ENCODE results near the gene LDAH. TPM values are rescaled to one million over a fixed set of nuclear protein-coding genes. Genes with fewer than 3 reads are reported as not detected.

Gene LDAH
- total RNA-seq, 2 donors from 2014 or later = 31.0 to 37.1 TPM

DNA sequence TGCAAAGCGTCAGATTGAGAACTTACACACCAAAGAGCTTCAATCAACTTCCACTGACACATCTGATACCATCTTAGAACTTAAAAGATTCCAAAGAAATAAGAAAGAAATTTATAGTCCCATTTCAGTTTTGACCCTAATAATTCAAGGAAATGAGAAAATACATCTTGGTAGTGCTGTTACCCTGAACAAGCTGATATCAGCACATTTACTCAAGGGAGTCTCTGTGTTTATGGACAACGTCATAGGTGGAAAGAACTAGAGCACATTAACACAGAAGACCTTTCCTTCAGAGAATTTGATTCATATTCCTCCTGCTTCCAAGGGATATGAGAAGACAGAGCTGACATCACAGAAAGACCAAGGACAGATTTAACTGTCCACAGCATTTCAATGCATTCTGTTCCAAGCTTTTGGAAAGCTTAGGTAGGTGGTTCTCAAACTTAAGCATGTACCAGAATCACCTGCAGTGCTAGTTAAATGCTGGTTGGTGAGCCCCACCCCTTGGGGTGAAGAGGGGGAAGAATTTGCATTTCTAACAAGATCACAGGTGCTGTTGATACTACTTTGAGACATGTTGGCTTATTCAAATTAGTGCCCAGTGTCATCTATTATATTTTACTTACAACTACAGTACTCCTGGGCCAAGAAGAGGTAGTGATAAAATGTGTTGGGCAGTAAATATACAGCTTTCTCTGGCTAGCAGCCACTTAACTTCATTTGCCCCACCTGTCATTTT lies 59.8 kb downstream of the LDAH start:
- Mint-ChIP-seq H3K9me3 (no peaks in the 10 kb centered on the region), H3K4me3 (no peak overlapping the region), H3K27ac (no peak overlapping the region), H3K27me3 (no peaks in the 10 kb centered on the region), H3K4me1 (ENCODE audit: low read depth in 2 of 2) (peaks cover 0 to 5% of the 10 kb centered on the region in 2 donors), H3K36me3 (no peaks in the 10 kb centered on the region)
- DNase-seq (ENCODE audit: low spot score) = no peak
- no peak for ATAC-seq

DNA sequence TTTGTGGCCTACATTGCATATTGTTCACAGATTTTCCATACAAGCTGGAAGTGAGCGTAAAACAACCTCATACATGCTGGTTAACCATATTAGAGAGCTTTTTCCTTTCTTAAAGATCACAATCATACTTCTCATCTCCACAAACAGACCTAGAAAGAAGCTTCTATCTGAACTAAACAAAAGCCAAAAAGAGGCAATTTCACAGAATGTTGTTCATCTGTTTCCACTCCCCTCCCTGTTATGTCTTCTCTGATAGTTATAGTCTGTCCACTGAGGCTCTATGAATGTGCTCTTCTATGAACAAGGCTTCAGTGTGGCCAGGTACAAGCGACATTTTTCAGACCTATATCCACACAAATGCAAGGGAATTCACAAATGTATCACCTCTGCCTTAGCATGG lies 63.4 kb downstream of the LDAH start:
- peaks cover 5% of the 10 kb centered on the region in 2 donors for H3K4me1 Mint-ChIP-seq (ENCODE audit: low read depth in 2 of 2)
- no peak overlapping the region for H3K4me3 Mint-ChIP-seq
- no peak overlapping the region for H3K27ac Mint-ChIP-seq
- DNase-seq (ENCODE audit: low spot score) (no peak), ATAC-seq (no peak)
- no peaks in the 10 kb centered on the region for H3K36me3 Mint-ChIP-seq
- H3K27me3 Mint-ChIP-seq = no peaks in the 10 kb centered on the region
- H3K9me3 Mint-ChIP-seq = no peaks in the 10 kb centered on the region

DNA sequence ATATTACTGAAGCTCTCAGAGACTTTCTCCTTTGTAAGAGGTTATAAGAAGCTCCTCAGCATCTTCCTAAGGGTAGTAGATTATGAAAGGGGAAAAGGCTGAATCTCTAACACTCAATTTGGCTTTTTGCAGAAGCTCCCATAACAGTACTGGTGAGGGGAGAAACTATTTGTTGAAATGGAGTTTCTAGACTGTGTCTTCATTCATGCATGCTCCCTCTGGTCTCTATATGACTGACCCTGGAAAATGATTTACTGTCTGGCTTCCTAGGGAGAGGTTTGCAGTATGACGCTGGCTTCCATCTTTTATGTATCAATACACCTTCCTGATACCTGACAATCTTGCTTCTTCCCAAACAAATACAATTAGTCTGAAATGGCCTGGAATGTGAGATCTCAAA lies 63.9 kb downstream of the LDAH start:
- ATAC-seq = no peak
- H3K36me3 Mint-ChIP-seq = no peaks in the 10 kb centered on the region
- peaks cover 5% of the 10 kb centered on the region in 2 donors for H3K4me1 Mint-ChIP-seq (ENCODE audit: low read depth in 2 of 2)
- no peak overlapping the region for H3K4me3 Mint-ChIP-seq
- H3K27ac Mint-ChIP-seq = no peak overlapping the region
- no peak for DNase-seq (ENCODE audit: low spot score)
- H3K27me3 Mint-ChIP-seq = no peaks in the 10 kb centered on the region
- H3K9me3 Mint-ChIP-seq = no peaks in the 10 kb centered on the region

DNA sequence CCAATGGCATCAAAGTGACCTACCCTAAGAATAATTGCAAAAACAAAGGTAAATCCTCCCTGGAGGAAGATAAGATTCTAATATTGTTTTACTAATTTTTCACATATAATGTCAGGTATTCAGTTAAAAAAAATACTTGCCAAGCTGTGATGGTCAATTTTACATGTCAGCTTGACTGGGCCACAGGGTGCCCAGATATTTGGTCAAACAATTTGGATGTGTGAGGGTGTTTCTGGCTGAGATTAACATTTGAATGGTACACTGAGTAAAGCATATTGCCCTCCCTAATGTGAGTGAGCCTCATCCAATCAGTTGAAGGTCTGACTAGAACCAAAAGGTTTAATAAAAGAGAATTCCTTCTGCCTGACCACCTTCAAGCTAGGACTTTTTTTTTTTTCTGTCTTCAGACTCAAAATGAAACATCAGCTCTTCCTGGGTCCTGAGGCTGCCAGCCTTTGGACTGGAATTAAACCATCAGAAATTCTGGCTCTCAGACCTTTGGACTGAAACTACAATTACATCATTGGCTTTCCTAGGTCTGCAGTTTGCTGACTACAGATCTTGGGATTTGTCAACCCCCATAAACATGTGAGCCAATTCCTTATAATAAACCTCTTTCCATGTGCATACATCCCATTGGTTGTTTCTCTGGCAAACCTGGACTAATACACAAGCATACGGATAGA lies 65.4 kb downstream of the LDAH start:
- Mint-ChIP-seq H3K27ac (no peak overlapping the region), H3K4me3 (no peak overlapping the region), H3K4me1 (ENCODE audit: low read depth in 2 of 2) (peaks cover 5% of the 10 kb centered on the region in 2 donors), H3K36me3 (no peaks in the 10 kb centered on the region), H3K9me3 (no peaks in the 10 kb centered on the region), H3K27me3 (no peaks in the 10 kb centered on the region)
- ATAC-seq = no peak
- no peak for DNase-seq (ENCODE audit: low spot score)

DNA sequence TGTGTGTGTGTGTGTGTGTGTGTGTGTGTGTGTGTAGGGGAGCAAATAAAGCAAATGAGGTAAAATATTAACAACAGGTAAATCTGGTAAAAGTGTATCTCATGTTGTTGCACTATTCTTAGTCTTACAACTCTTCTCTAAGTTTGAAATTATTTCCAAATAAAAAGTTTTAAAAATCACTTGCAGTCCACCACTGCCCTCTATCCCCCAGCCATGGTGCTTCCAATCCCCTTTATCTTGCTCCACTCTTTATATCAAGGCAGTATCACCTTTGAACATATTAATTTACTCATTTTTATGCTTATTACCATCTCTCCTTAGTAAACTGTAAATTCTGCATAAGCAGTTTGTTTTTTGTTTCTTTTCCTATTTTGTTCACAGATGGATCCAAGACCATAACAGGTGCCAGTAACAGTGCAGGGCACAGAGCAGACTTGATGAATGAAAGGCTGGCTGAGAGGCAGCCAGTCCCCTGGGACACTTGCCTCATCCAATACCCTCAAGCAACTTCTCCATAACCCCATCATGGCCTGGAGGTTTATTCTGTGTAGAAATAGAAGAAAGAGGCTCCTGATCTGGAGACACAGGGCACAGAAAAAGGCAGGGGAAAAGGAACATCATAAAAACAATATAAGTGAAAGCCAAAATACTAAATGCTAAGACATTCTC lies 67.6 kb downstream of the LDAH start:
- DNase-seq (ENCODE audit: low spot score) (no peak), ATAC-seq (no peak)
- Mint-ChIP-seq H3K9me3 (no peaks in the 10 kb centered on the region), H3K27ac (no peak overlapping the region), H3K27me3 (no peaks in the 10 kb centered on the region), H3K4me1 (ENCODE audit: low read depth in 2 of 2) (peaks cover 5% of the 10 kb centered on the region in 2 donors), H3K4me3 (no peak overlapping the region), H3K36me3 (no peaks in the 10 kb centered on the region)

DNA sequence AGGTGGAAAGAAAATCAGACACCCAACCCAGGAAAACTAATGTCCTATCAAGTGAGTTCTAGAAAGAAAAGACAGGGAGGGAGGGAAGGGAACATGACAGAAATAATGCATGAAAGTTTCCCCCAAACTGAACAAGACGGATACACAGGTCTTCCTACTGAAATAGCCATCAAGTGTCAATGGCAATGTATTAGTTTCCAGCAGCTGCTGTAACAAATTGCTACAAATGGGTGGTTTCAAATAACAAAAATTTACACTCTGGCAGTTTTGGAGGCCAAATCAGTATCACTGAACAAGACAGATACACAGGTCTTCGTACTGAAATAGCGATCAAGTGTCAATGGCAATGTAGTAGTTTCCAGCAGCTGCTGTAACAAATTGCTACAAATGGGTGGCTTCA lies 70.6 kb downstream of the LDAH start:
- no peaks in the 10 kb centered on the region for H3K9me3 Mint-ChIP-seq
- H3K36me3 Mint-ChIP-seq = no peaks in the 10 kb centered on the region
- H3K27me3 Mint-ChIP-seq = no peaks in the 10 kb centered on the region
- H3K4me3 Mint-ChIP-seq = no peak overlapping the region
- ATAC-seq = no peak
- peaks cover 0 to 5% of the 10 kb centered on the region in 2 donors for H3K4me1 Mint-ChIP-seq (ENCODE audit: low read depth in 2 of 2)
- no peak overlapping the region for H3K27ac Mint-ChIP-seq
- DNase-seq (ENCODE audit: low spot score) = no peak

DNA sequence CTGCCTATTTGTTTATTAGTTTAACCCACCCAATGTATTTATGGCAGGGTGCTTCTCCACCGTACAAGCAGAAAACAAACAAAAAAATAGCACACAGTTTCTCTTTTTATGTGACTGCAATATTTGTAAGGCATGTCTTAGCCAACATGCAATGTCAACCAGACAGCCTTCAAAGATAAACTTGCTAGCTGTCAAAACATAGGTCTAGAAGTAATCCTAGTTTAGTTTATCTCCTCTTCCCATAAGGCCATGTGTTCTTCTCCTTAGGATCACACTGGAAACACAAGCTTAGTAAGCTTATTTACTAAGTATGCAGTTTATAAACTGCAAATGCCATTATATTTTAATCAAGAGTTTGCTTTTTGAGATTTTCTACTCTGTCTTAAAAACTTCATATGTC lies 75.6 kb downstream of the LDAH start:
- Mint-ChIP-seq H3K9me3 (no peaks in the 10 kb centered on the region), H3K4me3 (no peak overlapping the region)
- ATAC-seq = no peak

DNA sequence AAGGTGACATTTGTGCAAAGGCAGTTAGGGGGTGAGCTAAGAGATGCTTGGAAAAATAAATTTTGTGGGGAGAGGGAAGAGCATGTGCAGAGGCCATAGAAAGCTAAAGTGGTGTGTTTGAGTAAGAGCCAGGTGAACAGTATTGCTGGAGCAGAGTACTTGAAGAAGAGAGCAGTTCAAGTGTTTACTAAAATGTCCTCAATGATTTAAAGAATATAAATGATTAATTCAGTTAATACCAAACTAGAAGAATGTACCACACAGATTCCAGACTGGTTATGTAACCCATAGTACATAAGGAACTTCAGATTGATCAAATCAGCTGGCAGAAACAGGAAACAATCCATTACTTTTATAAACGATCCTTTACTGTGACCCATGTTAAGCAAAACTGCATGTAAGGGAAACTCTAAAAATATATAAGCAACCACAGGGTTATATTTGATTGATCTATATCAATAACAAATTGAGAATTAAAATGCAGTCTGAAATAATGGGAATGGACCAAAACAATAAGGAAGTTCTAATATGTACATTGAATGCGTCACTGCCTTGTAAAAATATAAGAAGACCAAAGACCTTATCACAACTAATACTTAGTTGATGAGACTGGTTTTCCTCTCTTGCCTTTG lies 76.9 kb downstream of the LDAH start:
- peaks cover 16% of the 10 kb centered on the region for H3K36me3 Mint-ChIP-seq
- H3K4me1 Mint-ChIP-seq (ENCODE audit: low read depth in 2 of 2) = peaks cover 0 to 3% of the 10 kb centered on the region in 2 donors
- no peaks in the 10 kb centered on the region for H3K27me3 Mint-ChIP-seq
- no peak overlapping the region for H3K4me3 Mint-ChIP-seq
- DNase-seq (ENCODE audit: low spot score) (no peak), ATAC-seq (no peak)
- H3K27ac Mint-ChIP-seq = no peak overlapping the region
- no peaks in the 10 kb centered on the region for H3K9me3 Mint-ChIP-seq

More for the DNA sequence above, 75.6 kb downstream of the LDAH start:
- Mint-ChIP-seq H3K4me1 (ENCODE audit: low read depth in 2 of 2) (peaks cover 0 to 3% of the 10 kb centered on the region in 2 donors), H3K36me3 (peaks cover 12% of the 10 kb centered on the region), H3K27me3 (no peaks in the 10 kb centered on the region), H3K27ac (no peak overlapping the region)
- DNase-seq (ENCODE audit: low spot score) = no peak

DNA sequence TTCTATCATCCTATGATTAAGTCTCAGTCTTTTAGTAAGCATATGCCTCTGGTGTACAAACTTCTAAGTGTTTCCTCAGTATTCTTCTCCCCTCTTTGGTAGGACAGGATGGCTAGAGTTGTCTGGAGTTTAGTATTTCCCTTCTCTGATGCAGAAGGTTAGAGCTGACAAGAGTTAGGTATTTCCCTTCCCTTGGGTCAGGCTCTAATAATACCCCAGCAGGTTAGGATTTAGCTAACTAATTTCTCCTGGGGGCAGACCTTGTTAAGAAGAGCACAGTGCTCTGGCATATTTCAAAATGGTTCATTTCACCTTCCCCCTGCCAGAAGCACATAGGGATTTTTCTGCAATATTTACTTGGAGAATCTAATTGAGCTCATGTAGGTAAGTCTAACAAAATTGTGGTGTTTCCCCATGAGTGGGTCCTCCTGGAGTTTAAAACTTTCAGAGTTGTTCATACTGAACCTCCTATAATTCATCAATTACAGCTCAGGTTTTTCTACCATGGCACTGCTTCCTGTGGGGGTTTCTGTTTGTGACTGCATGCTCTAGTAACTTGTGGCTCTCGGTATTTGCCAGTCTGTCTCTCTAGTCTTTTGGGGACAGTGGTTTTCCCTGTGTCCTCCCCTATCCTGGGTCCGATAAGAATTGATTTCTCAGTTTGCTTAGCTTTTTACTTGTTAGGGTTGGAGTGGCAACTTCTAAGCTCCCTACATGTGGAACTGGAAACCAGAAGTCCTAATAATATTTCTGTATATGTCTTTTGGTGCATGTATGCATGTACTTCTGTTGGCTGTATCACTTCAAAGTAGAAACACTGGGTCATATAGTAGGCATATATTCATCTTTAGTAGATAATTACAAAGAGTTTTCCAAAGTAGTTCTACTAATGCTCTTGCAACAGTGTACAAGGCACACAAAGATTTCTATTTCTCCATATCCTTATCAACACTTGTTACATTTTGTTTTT lies 78.2 kb downstream of the LDAH start:
- H3K9me3 Mint-ChIP-seq = no peaks in the 10 kb centered on the region
- DNase-seq (ENCODE audit: low spot score) (no peak), ATAC-seq (no peak)
- peaks cover 0 to 3% of the 10 kb centered on the region in 2 donors for H3K4me1 Mint-ChIP-seq (ENCODE audit: low read depth in 2 of 2)
- no peak overlapping the region for H3K4me3 Mint-ChIP-seq
- no peak overlapping the region for H3K27ac Mint-ChIP-seq
- no peaks in the 10 kb centered on the region for H3K27me3 Mint-ChIP-seq
- H3K36me3 Mint-ChIP-seq = peaks cover 16% of the 10 kb centered on the region

DNA sequence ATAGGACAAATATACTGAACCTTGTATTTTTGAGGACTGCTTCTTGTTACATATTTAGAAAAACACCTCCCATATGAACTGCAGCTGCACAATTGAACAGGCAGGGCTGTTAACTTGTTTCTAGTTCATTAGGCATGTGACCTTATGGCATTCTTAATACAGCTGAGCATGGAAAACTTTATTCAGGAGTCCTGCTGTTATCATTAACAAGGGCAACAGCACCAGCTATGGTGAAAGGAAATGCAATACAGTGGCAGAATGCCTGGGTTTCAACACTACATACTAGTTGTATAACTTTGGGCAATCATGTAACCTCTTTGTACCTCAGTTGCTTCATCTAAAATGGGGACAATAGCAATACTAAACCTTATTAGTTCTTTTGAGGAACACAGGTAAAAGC lies 84.1 kb downstream of the LDAH start:
- DNase-seq (ENCODE audit: low spot score) = no peak
- no peaks in the 10 kb centered on the region for H3K9me3 Mint-ChIP-seq
- H3K27me3 Mint-ChIP-seq = no peaks in the 10 kb centered on the region
- no peak for ATAC-seq
- H3K4me1 Mint-ChIP-seq (ENCODE audit: low read depth in 2 of 2) = peaks cover 10 to 13% of the 10 kb centered on the region in 2 donors
- H3K36me3 Mint-ChIP-seq = peaks cover 30% of the 10 kb centered on the region
- no peak overlapping the region for H3K4me3 Mint-ChIP-seq
- H3K27ac Mint-ChIP-seq = no peak overlapping the region

DNA sequence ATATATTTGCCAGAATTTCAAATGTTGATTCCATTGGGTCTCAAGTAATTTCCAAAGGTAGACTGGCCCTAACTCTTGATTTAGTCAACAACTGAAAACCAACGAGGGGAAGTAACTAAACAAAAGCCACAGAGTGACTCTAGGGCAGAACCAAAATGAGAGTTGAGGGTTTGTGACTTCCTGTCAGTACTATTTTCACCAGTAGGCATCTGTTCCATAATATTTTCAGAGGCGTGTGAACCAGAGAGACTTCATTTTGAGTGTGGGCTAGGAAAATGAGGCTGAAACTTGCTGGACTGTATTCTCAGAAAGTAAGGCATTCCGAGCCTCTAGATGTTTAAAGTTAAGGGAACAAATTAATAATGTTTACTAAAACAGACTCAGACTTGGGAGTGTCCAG lies 85.4 kb downstream of the LDAH start:
- Mint-ChIP-seq H3K9me3 (no peaks in the 10 kb centered on the region), H3K4me3 (no peak overlapping the region), H3K27me3 (no peaks in the 10 kb centered on the region), H3K36me3 (peaks cover 27% of the 10 kb centered on the region), H3K27ac (no peak overlapping the region), H3K4me1 (ENCODE audit: low read depth in 2 of 2) (peaks cover 10 to 13% of the 10 kb centered on the region in 2 donors)
- DNase-seq (ENCODE audit: low spot score) = no peak
- no peak for ATAC-seq

DNA sequence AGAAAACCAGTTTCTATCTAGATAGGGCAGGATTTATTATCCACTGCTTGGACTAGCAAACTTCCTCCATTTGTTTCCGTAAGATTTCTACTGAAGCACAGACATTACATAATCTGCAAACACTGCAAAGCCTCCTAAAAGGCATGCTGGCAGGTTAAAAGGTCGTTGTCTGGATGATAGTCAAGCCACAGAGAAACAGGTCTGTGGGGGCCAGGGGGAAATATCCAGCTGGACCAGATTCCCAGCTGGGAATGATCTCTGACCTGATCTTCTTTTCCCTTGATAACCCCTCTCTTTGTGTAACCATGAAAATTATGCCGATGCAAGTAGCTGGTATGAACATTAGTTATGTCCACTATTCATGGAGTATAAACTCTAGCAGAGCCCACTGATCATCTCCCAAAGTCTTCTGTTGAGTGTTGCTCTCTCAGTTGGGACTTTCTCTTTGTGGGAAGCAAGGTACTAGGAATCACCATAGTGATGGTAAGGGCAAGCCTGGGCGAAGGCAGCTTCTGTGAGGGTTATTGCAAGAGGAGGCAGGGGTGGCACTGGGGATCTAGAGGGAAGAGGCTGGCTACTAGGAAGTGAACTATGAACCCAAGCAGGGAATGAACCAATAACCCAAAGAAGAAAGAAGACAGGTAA lies 94.7 kb downstream of the LDAH start:
- no peak for DNase-seq (ENCODE audit: low spot score)
- H3K27ac Mint-ChIP-seq = no peak overlapping the region
- no peaks in the 10 kb centered on the region for H3K27me3 Mint-ChIP-seq
- no peaks in the 10 kb centered on the region for H3K36me3 Mint-ChIP-seq
- no peaks in the 10 kb centered on the region for H3K9me3 Mint-ChIP-seq
- H3K4me3 Mint-ChIP-seq = no peak overlapping the region
- peaks cover 0 to 4% of the 10 kb centered on the region in 2 donors for H3K4me1 Mint-ChIP-seq (ENCODE audit: low read depth in 2 of 2)
- ATAC-seq = no peak

DNA sequence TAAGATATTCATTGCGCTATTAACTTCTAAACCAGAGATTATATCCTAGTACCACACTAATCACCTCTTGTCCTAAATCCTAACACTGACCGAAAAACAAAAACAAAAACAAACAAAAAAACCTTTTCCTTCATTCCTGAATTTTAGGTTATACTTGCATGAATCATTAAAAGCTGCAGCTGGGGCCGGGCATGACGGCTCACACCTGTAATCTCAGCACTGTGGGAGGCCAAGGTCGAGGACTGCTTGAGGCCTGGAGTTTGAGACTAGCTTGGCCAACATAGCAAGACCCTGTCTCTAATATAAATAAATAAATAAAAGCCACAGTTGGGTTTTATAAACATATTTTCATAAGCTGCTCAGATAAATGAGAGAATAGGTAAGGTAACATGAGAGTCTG lies 96.0 kb downstream of the LDAH start:
- Mint-ChIP-seq H3K9me3 (no peaks in the 10 kb centered on the region), H3K36me3 (no peaks in the 10 kb centered on the region), H3K4me3 (no peak overlapping the region), H3K4me1 (ENCODE audit: low read depth in 2 of 2) (peaks cover 0 to 4% of the 10 kb centered on the region in 2 donors), H3K27me3 (no peaks in the 10 kb centered on the region), H3K27ac (no peak overlapping the region)
- DNase-seq (ENCODE audit: low spot score) = no peak
- no peak for ATAC-seq

Measured in natural killer cell treated with Interleukin-12 subunit alpha and Interleukin-12 subunit beta and Interleukin-15 and Interleukin-18, amount 100 ng/mL, for 72 hours (primary cell).